ENCODE data around the gene PTPRCAP.

Gene PTPRCAP

DNA sequence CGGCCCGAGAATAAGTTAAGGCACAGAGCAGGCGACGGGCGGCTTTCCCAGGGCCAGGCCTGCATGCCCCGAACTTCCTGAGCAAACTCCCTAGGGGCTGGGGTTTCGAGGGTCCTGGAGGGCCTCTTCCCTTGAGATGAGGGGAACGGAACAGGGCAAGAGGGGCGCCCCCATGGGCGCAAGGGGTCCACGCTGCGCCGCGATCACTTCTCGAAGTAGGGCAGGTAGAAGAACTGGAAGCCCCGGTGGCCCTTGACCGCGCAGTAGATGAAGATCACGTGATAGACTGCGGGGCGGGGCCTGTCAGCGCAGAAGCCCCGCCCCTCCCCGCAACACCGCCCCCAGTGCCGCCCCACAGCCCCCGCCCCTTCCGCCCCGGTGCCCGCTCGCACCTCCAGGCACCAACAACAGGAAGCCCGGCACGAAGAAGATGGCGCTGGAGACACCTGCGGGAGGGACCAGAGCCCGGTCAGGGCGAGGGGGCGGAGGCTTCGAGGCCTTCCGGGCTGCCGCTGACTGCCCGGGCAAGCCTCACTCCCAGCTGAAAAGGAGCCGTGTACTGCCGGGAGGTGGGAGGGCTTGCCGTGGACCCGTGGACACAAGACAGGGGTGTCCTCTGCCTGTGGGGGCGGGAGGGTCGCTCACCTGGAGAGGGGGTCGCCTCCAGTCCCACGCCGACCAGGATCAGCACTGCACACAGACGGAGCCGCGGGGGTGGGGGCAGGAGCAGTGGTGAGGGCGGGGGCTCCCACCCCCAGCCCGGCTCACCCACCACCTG, 27.1 kb upstream of the PTPRCAP start:
- H3K27me3 ChIP-seq (ENCODE audit: control insufficient read depth, insufficient read depth, low read length): no peaks in the 10 kb centered on the region
- H3K36me3 ChIP-seq (ENCODE audit: control insufficient read depth, insufficient read depth, low read length): no peaks in the 10 kb centered on the region
- no peaks in the 10 kb centered on the region; the same call in 1 of the 2 replicates for H3K4me1 ChIP-seq (ENCODE audit: control insufficient read depth, insufficient read depth, low read length)
- no peaks in the 10 kb centered on the region for H3K9me3 ChIP-seq (ENCODE audit: control insufficient read depth, insufficient read depth, low read length)
- WGBS (ENCODE audit: insufficient coverage, insufficient read length): no CpG with 5 or more reads among the region's 56 CpGs
- no peak overlapping the region for H3K27ac ChIP-seq (ENCODE audit: low read length)
- peak; percentile 47 for DNase-seq (ENCODE audit: low read depth, low spot score)
- H3K4me3 ChIP-seq (ENCODE audit: low read length): peak overlapping the region; percentile 90

- DNase-seq (ENCODE audit: low read depth, low spot score): no peak
- H3K27ac ChIP-seq (ENCODE audit: low read length): no peak overlapping the region
- no CpG with 5 or more reads among the region's 20 CpGs for WGBS (ENCODE audit: insufficient coverage, insufficient read length)
Observed at GRCh38 chr11:67463680-67464410, 26.4 kb upstream of the PTPRCAP start.

DNA sequence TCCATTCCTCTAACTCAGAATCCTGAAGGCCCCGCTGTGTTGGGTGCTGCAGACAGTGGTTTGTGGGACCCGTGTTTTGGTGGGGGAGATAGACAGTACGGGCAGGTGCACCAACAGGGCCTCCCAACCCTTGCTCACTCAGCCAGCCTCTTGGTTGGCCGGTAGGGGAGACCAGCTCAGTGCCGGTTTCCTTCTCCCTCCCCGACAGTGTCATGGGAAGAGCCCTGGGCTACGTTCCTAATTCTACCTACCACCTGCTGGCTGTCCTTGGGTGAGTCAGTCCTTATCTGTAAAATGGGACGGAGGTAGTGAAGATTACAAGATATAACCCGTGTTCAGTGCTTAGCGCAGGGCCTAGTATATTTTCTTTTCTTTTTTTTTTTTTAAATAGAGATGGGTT, 25.7 kb upstream of the PTPRCAP start:
- no peaks in the 10 kb centered on the region for H3K9me3 ChIP-seq (ENCODE audit: control insufficient read depth, insufficient read depth, low read length)
- DNase-seq (ENCODE audit: low read depth, low spot score): no peak
- no peaks in the 10 kb centered on the region for H3K36me3 ChIP-seq (ENCODE audit: control insufficient read depth, insufficient read depth, low read length)
- H3K4me3 ChIP-seq (ENCODE audit: low read length): no peak overlapping the region
- no peaks in the 10 kb centered on the region; the same call in 1 of the 2 replicates for H3K4me1 ChIP-seq (ENCODE audit: control insufficient read depth, insufficient read depth, low read length)
- H3K27me3 ChIP-seq (ENCODE audit: control insufficient read depth, insufficient read depth, low read length): no peaks in the 10 kb centered on the region
- H3K27ac ChIP-seq (ENCODE audit: low read length): no peak overlapping the region
- WGBS (ENCODE audit: insufficient coverage, insufficient read length): no CpG with 5 or more reads among the region's 10 CpGs

More at GRCh38 chr11:67463680-67464410, 26.4 kb upstream of the PTPRCAP start:
- Histone ChIP-seq H3K4me3 (ENCODE audit: low read length) (no peak overlapping the region), H3K27me3 (ENCODE audit: control insufficient read depth, insufficient read depth, low read length) (no peaks in the 10 kb centered on the region), H3K36me3 (ENCODE audit: control insufficient read depth, insufficient read depth, low read length) (no peaks in the 10 kb centered on the region), H3K9me3 (ENCODE audit: control insufficient read depth, insufficient read depth, low read length) (no peaks in the 10 kb centered on the region), H3K4me1 (ENCODE audit: control insufficient read depth, insufficient read depth, low read length) (no peaks in the 10 kb centered on the region; the same call in 1 of the 2 replicates)

GRCh38 chr11:67458266-67458665, 20.8 kb upstream of the PTPRCAP start:
- Histone ChIP-seq H3K9me3 (ENCODE audit: control insufficient read depth, insufficient read depth, low read length) (no peaks in the 10 kb centered on the region), H3K27ac (ENCODE audit: low read length) (no peak overlapping the region), H3K36me3 (ENCODE audit: control insufficient read depth, insufficient read depth, low read length) (no peaks in the 10 kb centered on the region), H3K4me3 (ENCODE audit: low read length) (no peak overlapping the region), H3K27me3 (ENCODE audit: control insufficient read depth, insufficient read depth, low read length) (no peaks in the 10 kb centered on the region), H3K4me1 (ENCODE audit: control insufficient read depth, insufficient read depth, low read length) (no peaks in the 10 kb centered on the region)
- no CpG with 5 or more reads among the region's 19 CpGs for WGBS (ENCODE audit: insufficient coverage, insufficient read length)
- DNase-seq (ENCODE audit: low read depth, low spot score): no peak

DNA sequence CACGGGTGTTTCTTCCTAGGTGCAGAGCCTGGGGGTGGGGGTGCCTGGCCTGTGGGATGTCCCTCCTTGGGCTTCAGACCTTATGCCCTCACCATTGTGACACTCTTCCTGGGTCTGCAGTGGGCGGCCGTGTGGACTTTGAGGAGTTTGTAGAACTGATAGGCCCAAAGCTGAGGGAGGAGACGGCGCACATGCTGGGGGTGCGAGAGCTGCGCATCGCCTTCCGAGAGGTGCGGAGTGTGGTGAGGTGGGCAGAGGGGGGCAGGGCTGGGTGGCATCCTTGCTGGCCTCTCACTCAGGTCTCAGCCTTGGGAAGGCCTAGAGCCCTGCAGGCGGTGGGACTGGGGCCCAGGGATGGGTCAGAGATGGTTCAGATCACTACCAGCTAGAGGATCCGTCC, 20.0 kb upstream of the PTPRCAP start:
- no peak for DNase-seq (ENCODE audit: low read depth, low spot score)
- H3K9me3 ChIP-seq (ENCODE audit: control insufficient read depth, insufficient read depth, low read length): no peaks in the 10 kb centered on the region
- H3K27me3 ChIP-seq (ENCODE audit: control insufficient read depth, insufficient read depth, low read length): no peaks in the 10 kb centered on the region
- WGBS (ENCODE audit: insufficient coverage, insufficient read length): no CpG with 5 or more reads among the region's 12 CpGs
- H3K36me3 ChIP-seq (ENCODE audit: control insufficient read depth, insufficient read depth, low read length): no peaks in the 10 kb centered on the region; the same call in 1 of the 2 replicates
- no peak overlapping the region for H3K4me3 ChIP-seq (ENCODE audit: low read length)
- no peak overlapping the region for H3K27ac ChIP-seq (ENCODE audit: low read length)
- H3K4me1 ChIP-seq (ENCODE audit: control insufficient read depth, insufficient read depth, low read length): no peaks in the 10 kb centered on the region

- Histone ChIP-seq H3K27ac (ENCODE audit: low read length) (no peak overlapping the region), H3K36me3 (ENCODE audit: control insufficient read depth, insufficient read depth, low read length) (no peaks in the 10 kb centered on the region; the same call in 1 of the 2 replicates), H3K4me3 (ENCODE audit: low read length) (no peak overlapping the region), H3K27me3 (ENCODE audit: control insufficient read depth, insufficient read depth, low read length) (no peaks in the 10 kb centered on the region), H3K9me3 (ENCODE audit: control insufficient read depth, insufficient read depth, low read length) (no peaks in the 10 kb centered on the region), H3K4me1 (ENCODE audit: control insufficient read depth, insufficient read depth, low read length) (no peaks in the 10 kb centered on the region)
- DNase-seq (ENCODE audit: low read depth, low spot score): no peak
- WGBS (ENCODE audit: insufficient coverage, insufficient read length): no CpG with 5 or more reads among the region's 25 CpGs
Observed at GRCh38 chr11:67456068-67456705, 18.7 kb upstream of the PTPRCAP start.

GRCh38 chr11:67455054-67455453, 17.6 kb upstream of the PTPRCAP start, which contains the start of gene CABP4:
CABP4 (plus strand) TSS chr11:67455354; CDS start chr11:67455424, 70 bp downstream.
- Histone ChIP-seq H3K9me3 (ENCODE audit: control insufficient read depth, insufficient read depth, low read length) (no peaks in the 10 kb centered on the region), H3K36me3 (ENCODE audit: control insufficient read depth, insufficient read depth, low read length) (no peaks in the 10 kb centered on the region; the same call in 1 of the 2 replicates), H3K4me3 (ENCODE audit: low read length) (no peak within 1 kb of the TSS), H3K27me3 (ENCODE audit: control insufficient read depth, insufficient read depth, low read length) (no peaks in the 10 kb centered on the region), H3K4me1 (ENCODE audit: control insufficient read depth, insufficient read depth, low read length) (no peaks in the 10 kb centered on the region), H3K27ac (ENCODE audit: low read length) (no peak within 1 kb of the TSS)
- WGBS (ENCODE audit: insufficient coverage, insufficient read length): no CpG with 5 or more reads among the region's 3 CpGs
- no peak for DNase-seq (ENCODE audit: low read depth, low spot score)

GRCh38 chr11:67453816-67454732, 16.6 kb upstream of the PTPRCAP start:
- Histone ChIP-seq H3K27ac (ENCODE audit: low read length) (no peak overlapping the region), H3K27me3 (ENCODE audit: control insufficient read depth, insufficient read depth, low read length) (no peaks in the 10 kb centered on the region), H3K4me1 (ENCODE audit: control insufficient read depth, insufficient read depth, low read length) (no peaks in the 10 kb centered on the region), H3K4me3 (ENCODE audit: low read length) (no peak overlapping the region), H3K9me3 (ENCODE audit: control insufficient read depth, insufficient read depth, low read length) (no peaks in the 10 kb centered on the region), H3K36me3 (ENCODE audit: control insufficient read depth, insufficient read depth, low read length) (no peaks in the 10 kb centered on the region; the same call in 1 of the 2 replicates)
- no peak for DNase-seq (ENCODE audit: low read depth, low spot score)
- no CpG with 5 or more reads among the region's 21 CpGs for WGBS (ENCODE audit: insufficient coverage, insufficient read length)

- H3K27ac ChIP-seq (ENCODE audit: low read length): no peak within 1 kb of the TSS
Observed at GRCh38 chr11:67452141-67452952, 14.9 kb upstream of the PTPRCAP start, which contains the start of gene GPR152. GPR152 (minus strand) TSS chr11:67452729; CDS start chr11:67452724, 5 bp downstream.

More at GRCh38 chr11:67452141-67452952, 14.9 kb upstream of the PTPRCAP start, which contains the start of gene GPR152:
- Histone ChIP-seq H3K4me1 (ENCODE audit: control insufficient read depth, insufficient read depth, low read length) (no peaks in the 10 kb centered on the region), H3K9me3 (ENCODE audit: control insufficient read depth, insufficient read depth, low read length) (no peaks in the 10 kb centered on the region), H3K36me3 (ENCODE audit: control insufficient read depth, insufficient read depth, low read length) (no peaks in the 10 kb centered on the region; the same call in 1 of the 2 replicates), H3K4me3 (ENCODE audit: low read length) (no peak within 1 kb of the TSS), H3K27me3 (ENCODE audit: control insufficient read depth, insufficient read depth, low read length) (no peaks in the 10 kb centered on the region)
- DNase-seq (ENCODE audit: low read depth, low spot score): no peak
- WGBS (ENCODE audit: insufficient coverage, insufficient read length): no CpG with 5 or more reads among the region's 33 CpGs

Data from iPS DF 6.9 (cell line).